Gastrocnemius medialis (tissue), 4 donors: ENCODE measurements around the gene OSBP2.

Experiments
- POLR2A ChIP-seq, 2 donors: fragments of 450-650 bp; IDR thresholded peaks; one replicate each; pipeline ENCODE4 v1.6.1; 2017; ENCODE audit warnings: antibody characterized with exemption in 2 of 2, mild to moderate bottlenecking in 2 of 2, moderate library complexity in 2 of 2
- TF ChIP-seq, protein P1 (sequence below), 5 experiments: fragments of 450-650 bp in 3 of 5; fragments of 200-600 bp in 2 of 5; sonication (generic) in 2 of 5; IDR thresholded peaks in 4 of 5; conservative IDR thresholded peaks in 1 of 5; 1 replicate in 4 of 5; 2 replicates in 1 of 5; pipeline ENCODE4 v1.5.1; 2016 to 2019; ENCODE audit warnings: antibody characterized with exemption in 5 of 5, mild to moderate bottlenecking in 3 of 5, moderate library complexity in 3 of 5

DNA sequence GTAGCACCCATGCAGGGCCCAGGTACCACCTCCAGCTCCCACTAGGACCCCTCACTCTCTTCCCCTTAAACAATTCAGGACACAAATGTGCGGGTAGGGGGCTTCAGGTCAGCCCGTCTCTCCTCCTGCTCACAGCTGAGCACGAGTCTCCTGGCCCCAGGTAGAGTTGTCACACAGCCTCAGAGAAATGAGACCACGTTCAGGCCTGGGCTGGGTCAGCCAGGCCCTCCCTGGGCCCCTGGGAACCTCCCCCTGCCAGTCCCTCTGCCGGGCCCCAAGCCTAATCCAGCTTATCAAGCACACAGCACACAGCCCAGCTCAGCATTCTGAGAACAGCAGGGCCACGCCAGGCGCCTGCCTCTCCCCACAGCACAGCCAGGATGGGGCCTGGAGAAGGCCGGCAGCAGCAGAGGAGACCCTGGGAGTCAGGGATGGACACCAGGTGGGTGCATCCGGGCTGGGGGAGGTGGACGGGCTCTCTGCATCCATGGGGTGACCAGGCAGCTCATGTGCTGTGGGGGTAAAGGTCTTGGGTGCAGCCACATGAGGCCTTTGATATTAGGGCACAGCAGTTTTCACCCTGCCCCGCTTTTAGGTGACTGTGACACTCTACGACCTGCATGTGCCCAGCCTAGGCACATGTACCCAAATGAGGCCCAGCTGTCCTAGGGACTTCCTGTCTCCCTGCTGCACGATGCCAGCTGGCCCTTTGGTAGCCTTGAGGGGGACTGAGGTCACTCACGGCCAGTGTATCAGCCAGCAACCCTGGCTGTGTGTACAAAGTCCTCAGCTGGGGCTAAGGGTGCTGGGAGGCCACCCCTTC lies 186.9 kb downstream of the OSBP2 start:
- TF ChIP-seq, protein P1, sequence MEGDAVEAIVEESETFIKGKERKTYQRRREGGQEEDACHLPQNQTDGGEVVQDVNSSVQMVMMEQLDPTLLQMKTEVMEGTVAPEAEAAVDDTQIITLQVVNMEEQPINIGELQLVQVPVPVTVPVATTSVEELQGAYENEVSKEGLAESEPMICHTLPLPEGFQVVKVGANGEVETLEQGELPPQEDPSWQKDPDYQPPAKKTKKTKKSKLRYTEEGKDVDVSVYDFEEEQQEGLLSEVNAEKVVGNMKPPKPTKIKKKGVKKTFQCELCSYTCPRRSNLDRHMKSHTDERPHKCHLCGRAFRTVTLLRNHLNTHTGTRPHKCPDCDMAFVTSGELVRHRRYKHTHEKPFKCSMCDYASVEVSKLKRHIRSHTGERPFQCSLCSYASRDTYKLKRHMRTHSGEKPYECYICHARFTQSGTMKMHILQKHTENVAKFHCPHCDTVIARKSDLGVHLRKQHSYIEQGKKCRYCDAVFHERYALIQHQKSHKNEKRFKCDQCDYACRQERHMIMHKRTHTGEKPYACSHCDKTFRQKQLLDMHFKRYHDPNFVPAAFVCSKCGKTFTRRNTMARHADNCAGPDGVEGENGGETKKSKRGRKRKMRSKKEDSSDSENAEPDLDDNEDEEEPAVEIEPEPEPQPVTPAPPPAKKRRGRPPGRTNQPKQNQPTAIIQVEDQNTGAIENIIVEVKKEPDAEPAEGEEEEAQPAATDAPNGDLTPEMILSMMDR (IDR thresholded peaks at IDR 0.05 in 4 of 5, conservative IDR thresholded peaks at IDR 0.05 in 1 of 5): no peak
- TF ChIP-seq POLR2A (IDR thresholded peaks at IDR 0.05): no peak
